Parathyroid adenoma (tissue), 2 donors: Measurements from ENCODE around the gene ATP8B1.

Source experiments
- H2AFZ ChIP-seq: fragments of 300-600 bp; sonication (generic); one replicate; pipeline ENCODE4 v1.7.0; 2017; ENCODE audit warnings: antibody characterized with exemption, mild to moderate bottlenecking
- H3K27ac ChIP-seq: fragments of 300-600 bp; sonication (generic); one replicate; pipeline ENCODE4 v1.7.0; 2017
- H3K27me3 ChIP-seq: fragments of 300-600 bp; sonication (generic); one replicate; pipeline ENCODE4 v1.7.0; 2017; ENCODE audit warnings: low read length; ENCODE audit not compliant: control insufficient read depth, insufficient read depth
- H3K36me3 ChIP-seq: fragments of 300-600 bp; sonication (generic); one replicate; pipeline ENCODE4 v1.7.0; 2017; ENCODE audit warnings: low read length; ENCODE audit not compliant: control insufficient read depth, insufficient read depth
- H3K4me1 ChIP-seq: fragments of 300-600 bp; sonication (generic); one replicate; pipeline ENCODE4 v1.7.0; 2017; ENCODE audit warnings: control low read depth
- H3K4me2 ChIP-seq: fragments of 300-600 bp; sonication (generic); one replicate; pipeline ENCODE4 v1.7.0; 2017; ENCODE audit warnings: low read length
- H3K4me3 ChIP-seq: fragments of 300-600 bp; sonication (generic); one replicate; pipeline ENCODE4 v1.7.0; 2017; ENCODE audit warnings: low read depth, low read length
- H3K79me2 ChIP-seq: fragments of 300-600 bp; sonication (generic); one replicate; pipeline ENCODE4 v1.7.0; 2017; ENCODE audit warnings: control low read depth
- H3K9ac ChIP-seq: fragments of 300-600 bp; sonication (generic); one replicate; pipeline ENCODE4 v1.7.0; 2017; ENCODE audit warnings: mild to moderate bottlenecking
- H3K9me3 ChIP-seq: fragments of 300-600 bp; sonication (generic); one replicate; pipeline ENCODE4 v1.7.0; 2017; ENCODE audit warnings: low read length; ENCODE audit not compliant: control insufficient read depth
- TF ChIP-seq, protein P1 (sequence below): fragments of 300-600 bp; sonication (generic); IDR thresholded peaks from one replicate; pipeline ENCODE4 v1.7.0; 2017; ENCODE audit warnings: antibody characterized with exemption, mild to moderate bottlenecking
- donor health status: primary hyperparathyroidism.

The ATP8B1 gene

DNA sequence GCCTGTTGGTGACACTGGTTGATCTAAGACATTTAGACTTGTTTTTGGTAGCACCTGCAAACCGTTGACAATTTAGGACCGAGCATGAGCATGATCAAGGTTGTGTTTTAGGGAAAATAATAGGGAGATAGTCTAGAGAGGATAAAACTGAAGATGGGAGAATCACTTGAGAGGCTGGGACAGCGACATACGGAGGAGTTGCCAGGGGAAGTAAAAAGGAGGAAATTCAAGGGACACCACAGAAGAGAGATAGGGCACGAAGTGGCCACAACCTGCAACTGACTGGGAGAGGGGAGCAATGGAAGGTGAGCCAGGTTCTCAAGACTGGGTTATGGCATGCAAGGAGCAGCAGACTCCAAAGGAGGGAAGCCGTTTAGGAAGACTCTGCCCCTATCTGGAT, 1.4 kb upstream of the ATP8B1 start:
- Histone ChIP-seq H3K4me1 (peaks cover 6% of the 10 kb centered on the region), H3K9ac (no peak overlapping the region), H3K27ac (no peak overlapping the region), H3K79me2 (no peaks in the 10 kb centered on the region), H3K27me3 (no peaks in the 10 kb centered on the region), H2AFZ (no peak overlapping the region), H3K36me3 (no peaks in the 10 kb centered on the region), H3K9me3 (no peaks in the 10 kb centered on the region), H3K4me2 (no peak overlapping the region), H3K4me3 (peak overlapping the region; percentile 70)
- TF ChIP-seq, protein P1, sequence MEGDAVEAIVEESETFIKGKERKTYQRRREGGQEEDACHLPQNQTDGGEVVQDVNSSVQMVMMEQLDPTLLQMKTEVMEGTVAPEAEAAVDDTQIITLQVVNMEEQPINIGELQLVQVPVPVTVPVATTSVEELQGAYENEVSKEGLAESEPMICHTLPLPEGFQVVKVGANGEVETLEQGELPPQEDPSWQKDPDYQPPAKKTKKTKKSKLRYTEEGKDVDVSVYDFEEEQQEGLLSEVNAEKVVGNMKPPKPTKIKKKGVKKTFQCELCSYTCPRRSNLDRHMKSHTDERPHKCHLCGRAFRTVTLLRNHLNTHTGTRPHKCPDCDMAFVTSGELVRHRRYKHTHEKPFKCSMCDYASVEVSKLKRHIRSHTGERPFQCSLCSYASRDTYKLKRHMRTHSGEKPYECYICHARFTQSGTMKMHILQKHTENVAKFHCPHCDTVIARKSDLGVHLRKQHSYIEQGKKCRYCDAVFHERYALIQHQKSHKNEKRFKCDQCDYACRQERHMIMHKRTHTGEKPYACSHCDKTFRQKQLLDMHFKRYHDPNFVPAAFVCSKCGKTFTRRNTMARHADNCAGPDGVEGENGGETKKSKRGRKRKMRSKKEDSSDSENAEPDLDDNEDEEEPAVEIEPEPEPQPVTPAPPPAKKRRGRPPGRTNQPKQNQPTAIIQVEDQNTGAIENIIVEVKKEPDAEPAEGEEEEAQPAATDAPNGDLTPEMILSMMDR, result no peak

DNA sequence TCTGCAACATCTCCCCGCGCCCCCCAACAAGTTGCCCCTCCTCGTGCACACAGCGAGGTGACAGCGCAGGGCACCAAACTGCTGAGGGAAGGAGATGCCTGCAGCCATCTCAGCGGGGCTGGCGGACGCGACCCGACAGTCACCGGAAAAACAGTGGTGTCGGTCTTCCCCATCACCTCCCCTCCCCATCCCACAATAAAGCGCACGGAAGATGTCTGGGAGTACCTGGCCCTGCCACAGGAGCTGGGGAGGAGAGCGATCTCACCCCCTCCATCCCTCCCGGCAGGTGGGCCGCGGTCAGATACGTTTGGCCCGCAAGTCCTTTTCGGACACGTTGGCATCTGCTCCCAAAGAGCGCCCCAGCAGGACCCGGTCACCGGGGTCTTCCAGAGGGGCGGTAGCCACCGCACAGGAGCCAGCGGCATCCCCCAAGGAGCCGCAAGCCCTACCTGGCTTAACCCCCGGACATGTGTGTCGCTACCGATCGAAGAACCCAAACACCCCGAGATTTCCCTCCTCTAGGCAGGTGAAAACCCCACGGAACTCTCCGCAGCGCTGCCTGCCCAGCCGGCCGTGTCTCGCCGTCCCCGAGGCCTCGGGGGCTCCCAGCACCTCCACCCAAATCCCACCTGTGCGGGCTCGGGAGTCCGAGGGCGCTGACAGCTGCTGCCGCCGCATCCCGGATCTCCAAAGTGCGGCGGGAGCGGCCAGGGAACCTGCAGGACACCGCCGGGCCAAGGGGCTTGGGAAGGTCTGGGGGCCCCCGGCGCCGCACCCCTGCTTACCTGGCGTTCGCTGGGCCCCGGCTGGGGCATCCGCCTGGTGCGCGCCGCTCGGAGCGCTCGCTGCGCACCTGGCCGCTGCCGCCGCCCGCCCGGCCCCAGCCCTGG, 657 bp downstream of the ATP8B1 start:
- peak overlapping the region; percentile 58 for H3K9ac ChIP-seq

DNA sequence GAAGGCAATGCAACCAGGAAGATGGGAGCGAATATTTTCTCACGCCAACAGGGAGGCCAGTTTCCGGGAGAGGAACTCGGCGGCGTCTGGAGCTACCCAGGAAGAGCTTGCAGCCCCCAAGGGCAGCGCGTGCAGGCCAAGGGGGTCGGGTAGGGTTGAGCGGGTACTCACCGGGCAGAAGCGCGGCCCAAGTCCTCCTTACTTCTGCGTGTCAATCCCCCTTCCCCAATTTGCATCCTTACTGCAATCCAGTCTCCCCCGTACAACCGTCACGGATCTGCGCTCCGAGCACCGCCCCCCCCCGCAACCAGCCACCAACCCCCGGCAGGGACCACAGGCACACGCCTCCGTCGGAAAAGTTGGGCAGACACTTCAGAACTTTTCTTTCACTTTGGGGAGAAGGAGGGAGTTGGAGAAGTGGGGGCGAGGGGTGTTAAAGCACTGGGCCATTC, 1.3 kb downstream of the ATP8B1 start:
- Histone ChIP-seq H3K79me2 (peaks cover 25% of the 10 kb centered on the region), H3K4me2 (peak overlapping the region; percentile 84), H3K36me3 (no peaks in the 10 kb centered on the region), H3K27me3 (no peaks in the 10 kb centered on the region), H3K4me3 (peak overlapping the region; percentile 70), H2AFZ (peak overlapping the region; percentile 95), H3K4me1 (peaks cover under 1% of the 10 kb centered on the region), H3K9me3 (no peaks in the 10 kb centered on the region), H3K9ac (no peak overlapping the region), H3K27ac (no peak overlapping the region)
- TF ChIP-seq, protein P1, result no peak

More for the DNA sequence above, 657 bp downstream of the ATP8B1 start:
- H3K27ac ChIP-seq, result peak overlapping the region; percentile 78
- H3K36me3 ChIP-seq, result no peaks in the 10 kb centered on the region
- TF ChIP-seq, protein P1, result no peak
- H3K27me3 ChIP-seq, result no peaks in the 10 kb centered on the region
- H3K9me3 ChIP-seq, result no peaks in the 10 kb centered on the region
- H2AFZ ChIP-seq, result peak overlapping the region; percentile 95
- peaks cover 20% of the 10 kb centered on the region for H3K79me2 ChIP-seq
- H3K4me3 ChIP-seq, result peak overlapping the region; percentile 70
- peak overlapping the region; percentile 84 for H3K4me2 ChIP-seq
- H3K4me1 ChIP-seq, result peaks cover 6% of the 10 kb centered on the region

DNA sequence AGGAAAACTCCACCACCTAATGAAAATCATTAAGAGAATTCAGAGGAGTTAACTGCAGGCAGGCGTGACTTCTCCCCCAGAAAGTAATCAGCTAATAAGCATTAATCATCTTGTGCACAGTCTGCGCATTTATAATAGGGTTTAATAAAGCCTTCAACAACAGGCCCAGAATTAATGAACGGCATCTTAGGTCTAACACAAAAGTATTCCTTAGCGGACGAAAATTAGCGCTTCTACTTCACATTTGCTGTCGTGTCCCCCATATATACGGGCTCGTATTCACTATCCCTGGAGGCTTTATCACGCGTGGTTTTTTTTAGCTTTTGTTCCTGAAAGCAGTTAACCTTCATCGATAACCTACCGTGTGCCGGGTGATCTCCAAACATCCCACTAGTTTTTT, 1.8 kb downstream of the ATP8B1 start:
- Histone ChIP-seq H3K9ac (no peak overlapping the region), H3K4me3 (peak overlapping the region; percentile 70), H3K27me3 (no peaks in the 10 kb centered on the region), H2AFZ (peak overlapping the region; percentile 95), H3K9me3 (no peaks in the 10 kb centered on the region), H3K4me1 (no peaks in the 10 kb centered on the region), H3K79me2 (peaks cover 30% of the 10 kb centered on the region), H3K27ac (no peak overlapping the region), H3K4me2 (peak overlapping the region; percentile 84), H3K36me3 (no peaks in the 10 kb centered on the region)
- TF ChIP-seq, protein P1, result no peak
